Measurements from ENCODE around the gene PRKCA. TPM values are rescaled to one million over a fixed set of nuclear protein-coding genes. Genes with fewer than 3 reads are reported as not detected.
"Not testable (repeated sequence)": the region's sequence is repeated elsewhere in the genome, so short reads cannot be mapped to it uniquely, and the experiment has no call there.

PRKCA gene
- total RNA-seq, 4 donors from 2014 or later, result 9.8 to 25.6 (median 12.2) TPM

DNA sequence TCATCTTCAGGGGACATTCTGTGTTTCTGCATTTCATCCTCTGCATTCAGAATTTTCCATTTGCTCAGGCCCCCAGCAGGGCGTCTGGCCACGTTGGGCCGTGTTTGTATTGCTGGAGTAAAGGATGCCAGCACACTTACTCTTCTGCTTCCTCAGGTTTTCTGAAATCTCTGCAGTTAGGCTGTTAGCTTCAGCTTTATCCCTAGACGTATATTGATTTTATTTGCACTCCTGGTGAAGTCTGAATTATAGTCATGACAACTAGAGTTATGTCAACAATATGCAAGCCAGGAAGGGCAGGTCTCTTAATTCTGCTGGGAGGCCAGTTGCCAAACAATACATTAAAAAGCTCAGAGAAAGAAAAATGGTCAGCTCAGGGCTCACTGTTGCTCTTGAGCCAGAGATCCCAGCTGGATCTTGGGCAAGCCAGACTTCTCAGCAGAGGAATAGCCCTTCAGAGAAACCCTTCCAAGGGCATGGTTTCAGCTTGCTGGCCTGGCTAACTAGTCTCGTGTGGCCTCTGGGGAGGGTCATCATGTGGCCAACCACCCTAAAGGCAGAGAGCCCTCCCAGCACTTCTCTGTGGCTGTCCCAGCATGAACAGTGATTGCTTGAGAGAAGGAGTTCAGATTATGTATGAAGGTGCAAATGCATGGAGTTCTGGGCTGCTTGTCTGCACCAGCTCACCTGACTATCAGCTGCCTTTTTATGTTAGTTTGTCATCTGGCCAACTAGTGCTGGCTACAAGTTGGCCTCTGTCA, 422.3 kb downstream of the PRKCA start:
- TF ChIP-seq EP300 (IDR thresholded peaks at IDR 0.05) (no peak), POLR2A (IDR thresholded peaks at IDR 0.05) (no peak), POLR2AphosphoS5 (IDR thresholded peaks at IDR 0.05) (no peak)
- TF ChIP-seq, protein P1, sequence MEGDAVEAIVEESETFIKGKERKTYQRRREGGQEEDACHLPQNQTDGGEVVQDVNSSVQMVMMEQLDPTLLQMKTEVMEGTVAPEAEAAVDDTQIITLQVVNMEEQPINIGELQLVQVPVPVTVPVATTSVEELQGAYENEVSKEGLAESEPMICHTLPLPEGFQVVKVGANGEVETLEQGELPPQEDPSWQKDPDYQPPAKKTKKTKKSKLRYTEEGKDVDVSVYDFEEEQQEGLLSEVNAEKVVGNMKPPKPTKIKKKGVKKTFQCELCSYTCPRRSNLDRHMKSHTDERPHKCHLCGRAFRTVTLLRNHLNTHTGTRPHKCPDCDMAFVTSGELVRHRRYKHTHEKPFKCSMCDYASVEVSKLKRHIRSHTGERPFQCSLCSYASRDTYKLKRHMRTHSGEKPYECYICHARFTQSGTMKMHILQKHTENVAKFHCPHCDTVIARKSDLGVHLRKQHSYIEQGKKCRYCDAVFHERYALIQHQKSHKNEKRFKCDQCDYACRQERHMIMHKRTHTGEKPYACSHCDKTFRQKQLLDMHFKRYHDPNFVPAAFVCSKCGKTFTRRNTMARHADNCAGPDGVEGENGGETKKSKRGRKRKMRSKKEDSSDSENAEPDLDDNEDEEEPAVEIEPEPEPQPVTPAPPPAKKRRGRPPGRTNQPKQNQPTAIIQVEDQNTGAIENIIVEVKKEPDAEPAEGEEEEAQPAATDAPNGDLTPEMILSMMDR (IDR thresholded peaks at IDR 0.05), result no peak
- peak in 1 of 2 donors; percentile 65 for DNase-seq (ENCODE audit: low spot score in 2 of 2)
- H3K9me3 ChIP-seq, result no peaks in the 10 kb centered on the region
- no peak overlapping the region for H3K4me3 ChIP-seq
- H3K27ac ChIP-seq, result no peak overlapping the region
- H3K27me3 ChIP-seq, result no peaks in the 10 kb centered on the region
- peaks cover 19% of the 10 kb centered on the region for H3K4me1 ChIP-seq
- WGBS, result 7% methylated on average over 4 of the region's 5 CpGs
- no peaks in the 10 kb centered on the region for H3K36me3 ChIP-seq

DNA sequence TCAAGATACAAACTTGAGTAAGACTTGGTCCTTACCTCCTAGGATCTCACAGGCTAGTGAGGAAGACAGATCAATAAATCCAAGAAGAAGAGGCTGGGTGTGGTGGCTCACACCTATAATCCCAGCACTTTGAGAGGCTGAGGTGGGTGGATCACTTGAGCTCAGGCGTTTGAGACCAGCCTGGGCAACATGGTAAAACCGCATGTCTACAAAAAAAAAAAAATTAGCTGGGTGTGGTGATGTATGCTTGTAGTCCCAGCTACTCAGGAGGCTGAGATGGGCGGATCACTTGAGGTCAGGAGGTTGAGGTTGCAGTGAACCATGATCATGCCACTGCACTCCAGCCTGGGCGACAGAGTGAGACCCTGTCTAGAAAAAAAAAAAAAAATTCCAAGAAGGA, 423.0 kb downstream of the PRKCA start:
- DNase-seq (ENCODE audit: low spot score in 2 of 2), result peak in 1 of 2 donors; percentile 13
- H3K9me3 ChIP-seq, H3K4me3 ChIP-seq, H3K27me3 ChIP-seq, H3K36me3 ChIP-seq, H3K27ac ChIP-seq: not testable (repeated sequence)
- WGBS, result 44% methylated on average over 4 of the region's 4 CpGs
- H3K4me1 ChIP-seq, result peaks cover 23% of the 10 kb centered on the region

DNA sequence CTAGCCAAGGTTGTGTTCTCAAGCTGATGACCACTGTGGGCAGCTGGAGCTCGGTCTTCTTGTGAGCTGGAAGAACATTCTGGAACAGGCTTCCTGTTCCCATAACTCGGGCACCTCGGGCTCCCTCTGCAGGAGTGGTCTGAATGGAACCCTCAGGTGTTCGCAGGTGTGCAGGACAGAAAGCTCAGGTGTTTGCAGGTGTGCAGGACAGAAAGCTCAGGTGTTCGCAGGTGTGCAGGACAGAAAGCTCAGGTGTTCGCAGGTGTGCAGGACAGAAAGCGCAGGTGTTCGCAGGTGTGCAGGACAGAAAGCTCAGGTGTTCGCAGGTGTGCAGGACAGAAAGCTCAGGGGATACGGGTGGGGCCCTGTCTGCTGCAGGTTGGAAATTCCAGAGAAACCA, 423.5 kb downstream of the PRKCA start:
- Histone ChIP-seq H3K27me3 (no peaks in the 10 kb centered on the region), H3K4me3 (no peak overlapping the region), H3K9me3 (no peaks in the 10 kb centered on the region), H3K36me3 (no peaks in the 10 kb centered on the region), H3K4me1 (peaks cover 28% of the 10 kb centered on the region), H3K27ac (no peak overlapping the region)
- WGBS, result 94% methylated on average over 10 of the region's 10 CpGs
- peak in 1 of 2 donors; percentile 28 for DNase-seq (ENCODE audit: low spot score in 2 of 2)
- TF ChIP-seq, protein P1 (IDR thresholded peaks at IDR 0.05), result no peak
- TF ChIP-seq POLR2AphosphoS5 (IDR thresholded peaks at IDR 0.05), result no peak
- TF ChIP-seq EP300 (IDR thresholded peaks at IDR 0.05), result no peak
- TF ChIP-seq POLR2A (IDR thresholded peaks at IDR 0.05), result no peak

DNA sequence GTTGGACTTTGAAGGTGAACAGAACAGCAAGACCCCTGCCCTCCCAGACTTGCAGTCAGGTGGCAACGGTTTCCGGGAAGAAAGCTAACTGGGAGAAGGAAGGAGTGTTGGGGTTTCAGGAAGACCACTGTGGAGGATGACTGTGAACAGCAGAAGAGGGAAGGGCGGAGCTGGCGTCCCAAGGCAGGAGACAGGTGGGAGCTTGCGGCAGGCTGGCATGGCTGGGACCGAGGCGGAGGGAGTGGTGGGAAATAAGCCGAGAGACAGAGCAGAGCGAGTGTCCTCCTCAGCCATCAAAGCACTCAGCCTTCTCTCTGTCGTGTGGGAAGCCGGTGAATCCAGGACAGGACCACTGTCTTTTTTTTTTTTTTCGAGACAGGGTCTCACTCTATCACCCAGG, 424.0 kb downstream of the PRKCA start:
- 93% methylated on average over 12 of the region's 12 CpGs for WGBS

DNA sequence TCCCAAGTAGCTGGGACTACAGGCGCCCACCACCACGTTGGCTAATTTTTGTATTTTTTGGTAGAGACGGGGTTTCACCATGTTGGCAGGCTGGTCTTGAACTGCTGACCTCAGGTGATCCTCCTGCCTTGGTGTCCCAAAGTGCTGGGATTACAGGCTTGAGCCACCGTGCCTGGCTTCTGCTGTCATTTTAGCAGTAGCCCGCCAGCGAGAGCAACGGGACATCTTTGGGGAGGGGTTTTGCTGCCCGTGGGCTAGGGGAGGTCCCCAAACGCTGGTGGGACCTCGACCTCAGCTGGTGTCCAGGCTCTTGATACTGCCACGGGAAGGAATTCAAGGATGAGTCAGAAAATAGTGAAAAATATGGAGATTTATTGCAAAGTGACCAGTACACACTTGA, 424.4 kb downstream of the PRKCA start:
- 91% methylated on average over 11 of the region's 11 CpGs for WGBS
- peaks cover 28% of the 10 kb centered on the region for H3K4me1 ChIP-seq
- H3K36me3 ChIP-seq, result no peaks in the 10 kb centered on the region
- no peak overlapping the region for H3K4me3 ChIP-seq
- TF ChIP-seq EP300 (IDR thresholded peaks at IDR 0.05), result no peak
- TF ChIP-seq, protein P1 (IDR thresholded peaks at IDR 0.05), result no peak
- TF ChIP-seq POLR2AphosphoS5 (IDR thresholded peaks at IDR 0.05), result no peak
- TF ChIP-seq POLR2A (IDR thresholded peaks at IDR 0.05), result no peak
- H3K27me3 ChIP-seq, result no peaks in the 10 kb centered on the region
- H3K27ac ChIP-seq, result no peak overlapping the region
- H3K9me3 ChIP-seq, result no peaks in the 10 kb centered on the region
- no peak for DNase-seq (ENCODE audit: low spot score in 2 of 2)

More for the DNA sequence above, 424.0 kb downstream of the PRKCA start:
- Histone ChIP-seq H3K36me3 (no peaks in the 10 kb centered on the region), H3K4me1 (peaks cover 28% of the 10 kb centered on the region), H3K9me3 (no peaks in the 10 kb centered on the region), H3K27me3 (no peaks in the 10 kb centered on the region), H3K27ac (no peak overlapping the region), H3K4me3 (no peak overlapping the region)
- peak in 1 of 2 donors; percentile 68 for DNase-seq (ENCODE audit: low spot score in 2 of 2)
- TF ChIP-seq EP300 (IDR thresholded peaks at IDR 0.05), result no peak
- TF ChIP-seq POLR2AphosphoS5 (IDR thresholded peaks at IDR 0.05), result no peak
- no peak for TF ChIP-seq POLR2A (IDR thresholded peaks at IDR 0.05)

DNA sequence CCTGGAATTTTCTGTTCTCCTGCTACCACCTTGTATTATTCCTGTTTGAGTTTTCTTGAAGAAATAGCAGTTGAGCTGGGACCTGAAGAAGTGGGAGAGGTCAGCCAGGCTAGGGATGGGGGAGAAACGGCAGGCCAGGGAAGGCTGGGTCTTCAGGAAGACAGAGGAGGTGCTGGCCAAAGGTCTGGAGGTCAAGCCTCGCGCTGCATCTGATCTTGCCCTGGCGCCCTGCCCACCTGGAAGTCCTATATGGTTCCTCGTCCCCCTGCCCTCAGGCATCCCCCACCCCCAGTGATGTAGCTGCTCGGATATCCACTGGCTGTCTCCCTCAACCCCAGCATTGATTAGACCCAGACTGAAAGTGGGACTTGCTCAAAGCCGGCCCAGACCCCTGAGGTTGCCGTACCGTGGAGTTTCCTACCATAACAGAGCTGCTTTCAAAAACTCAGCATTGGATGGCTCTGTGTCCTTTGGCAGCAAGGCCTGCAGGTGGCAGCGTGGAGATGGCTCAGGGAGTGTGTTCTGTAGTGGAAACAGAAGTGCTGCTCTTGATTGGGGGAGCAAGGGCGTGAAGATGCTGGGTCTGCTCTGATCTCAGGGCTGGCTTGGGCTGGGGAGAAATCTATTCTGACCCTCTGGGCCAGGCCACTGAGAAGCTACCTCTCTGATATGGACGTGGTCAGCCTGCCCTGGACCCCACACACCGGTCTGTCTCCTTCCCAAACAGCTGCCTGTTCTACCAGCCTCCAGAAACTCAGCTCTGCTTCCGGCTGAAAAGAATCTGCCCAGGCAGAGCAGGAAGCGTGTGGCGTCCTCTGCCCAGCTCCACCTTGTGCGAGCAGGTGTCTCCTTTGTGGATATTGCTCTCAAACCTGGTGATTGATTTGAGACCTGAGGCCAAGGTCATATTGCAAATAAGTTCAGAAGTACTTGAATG, 425.5 kb downstream of the PRKCA start:
- Histone ChIP-seq H3K4me1 (peaks cover 28% of the 10 kb centered on the region), H3K9me3 (no peaks in the 10 kb centered on the region), H3K27me3 (no peaks in the 10 kb centered on the region), H3K36me3 (no peaks in the 10 kb centered on the region), H3K27ac (no peak overlapping the region), H3K4me3 (no peak overlapping the region)
- WGBS, result 32% methylated on average over 14 of the region's 17 CpGs
- DNase-seq (ENCODE audit: low spot score in 2 of 2), result no peak
- TF ChIP-seq, protein P1 (IDR thresholded peaks at IDR 0.05), result peak; percentile 10 to 55
- no peak for TF ChIP-seq POLR2AphosphoS5 (IDR thresholded peaks at IDR 0.05)

All from suprapubic skin (tissue), 4 donors.